ENCODE measurements around the gene ZNF142. TPM values are rescaled to one million over a fixed set of nuclear protein-coding genes. Genes with fewer than 3 reads are reported as not detected.

Gene ZNF142
- total and polyA plus RNA-seq, 2 of the 4 experiments (the other 2 are of a cell fraction), result 4.3 to 9.7 TPM

GRCh38 chr2:218615868-218616315, 43.5 kb downstream of the ZNF142 start:
- ChIA-PET POLR2A (ENCODE audit: unreplicated experiment) (interaction anchor here (0.6 kb wide), 1 partner anchor 1377 kb away, joined by 4 read pairs; no protein-coding TSS in a partner anchor), CTCF (interaction anchor here (0.7 kb wide), 1 partner anchor 9 kb away, joined by 3 read pairs; the partner anchor contains the start of gene PLCD4)
- Histone ChIP-seq H4K91ac (ENCODE audit: insufficient read depth, low read depth, low read length) (no peak overlapping the region), H3K4ac (ENCODE audit: low read depth, low read length) (no peak overlapping the region), H3K23ac (ENCODE audit: low read depth, low read length) (no peak overlapping the region), H3K56ac (ENCODE audit: extremely low read depth, insufficient read depth, low read length) (no peak overlapping the region), H3K4me3 (ENCODE audit: insufficient read depth, low read depth, low read length) (no peak overlapping the region), H2BK15ac (ENCODE audit: low read depth, low read length) (no peak overlapping the region), H3K9me1 (ENCODE audit: insufficient read depth, low read length) (no peaks in the 10 kb centered on the region), H2AK9ac (replicated peaks; ENCODE audit: low read depth, low read length, poor library complexity) (no peak overlapping the region), H3K18ac (ENCODE audit: low read depth, low read length) (no peak overlapping the region), H3K9ac (ENCODE audit: low read depth, low read length) (no peak overlapping the region), H3K14ac (replicated peaks; ENCODE audit: low read depth, low read length) (no peak overlapping the region), H3K27ac (ENCODE audit: insufficient read depth, low read length) (no peak overlapping the region), H4K5ac (ENCODE audit: low read depth, low read length) (no peak overlapping the region), H2BK120ac (ENCODE audit: low read depth, low read length) (no peak overlapping the region), H4K8ac (ENCODE audit: low read depth in 2 of 2, low read length in 2 of 2) (no peak overlapping the region), H2AFZ (replicated peaks; ENCODE audit: low read length, poor library complexity) (no peak overlapping the region), H3K4me2 (ENCODE audit: low read depth, low read length) (no peak overlapping the region), H4K20me1 (ENCODE audit: insufficient read depth, low read length) (no peaks in the 10 kb centered on the region), H2BK5ac (ENCODE audit: low read depth, low read length, poor library complexity, severe bottlenecking) (no peak overlapping the region), H2BK20ac (ENCODE audit: low read depth, low read length) (no peak overlapping the region), H3K9me3 (ENCODE audit: control insufficient read depth, insufficient read depth, low read length) (no peaks in the 10 kb centered on the region), H3K79me1 (ENCODE audit: low read depth in 1 of 2, low read length in 2 of 2) (no peaks in the 10 kb centered on the region), H3K4me1 (ENCODE audit: control insufficient read depth, insufficient read depth, low read length) (no peaks in the 10 kb centered on the region), H3K36me3 (ENCODE audit: control insufficient read depth, insufficient read depth, low read length) (no peaks in the 10 kb centered on the region), H2AK5ac (ENCODE audit: low read depth, low read length) (no peak overlapping the region), H3K27me3 (ENCODE audit: control insufficient read depth, insufficient read depth, low read length) (no peaks in the 10 kb centered on the region; the same call in 1 of the 2 replicates)
- intact Hi-C loops (cut with micrococcal nuclease) (no loop called here), dilution Hi-C loops (cut with HindIII; ENCODE audit: low sequenced_read_pairs, unreplicated experiment) (no loop called here), in situ Hi-C loops (cut with MboI; ENCODE audit: low sequenced_read_pairs) (no loop called here)
- ATAC-seq (ENCODE audit: low read depth) (no peak; the same call in 1 of the 2 replicates), DNase-seq (no peak)
- TF ChIP-seq SMC3 (IDR thresholded peaks at IDR 0.05; ENCODE audit: low read depth, low read length) (no peak), ELK1 (IDR thresholded peaks at IDR 0.05; ENCODE audit: borderline replicate concordance, low read depth, low read length) (no peak)
- BruUV-seq (replicated peaks), result no TSS peak
- WGBS, 2 experiments (ENCODE audit: extremely low coverage in 2 of 2, insufficient read length in 1 of 2), result 87% methylated on average over 4 of the region's 6 CpGs; no CpG with 5 or more reads in 1 of the 2 experiments
